Measurements from ENCODE around the gene TMF1. TPM values are rescaled to one million over a fixed set of nuclear protein-coding genes. Genes with fewer than 3 reads are reported as not detected.
A peak's percentile ranks its signal among the peaks of the same experiment; 100 is the strongest.

TMF1 gene
- total and polyA plus RNA-seq, 10 donors = 7.5 to 43.4 (median 36.9) TPM

GRCh38 chr3:69082805-69083204, 30.7 kb upstream of the TMF1 start:
- TF ChIP-seq CTCF (IDR thresholded peaks at IDR 0.05 in 8 of 11, conservative IDR thresholded peaks at IDR 0.05 in 3 of 11) = no peak
- TF ChIP-seq POLR2AphosphoS5 (IDR thresholded peaks at IDR 0.05) = peak in 1 of 3 donors; percentile 71
- no peak for TF ChIP-seq POLR2A (IDR thresholded peaks at IDR 0.05)
- intact Hi-C loops (cut with DNase I; ENCODE audit: low total_unique reads) = no loop called here

GRCh38 chr3:69082361-69082760, 30.2 kb upstream of the TMF1 start:
- Histone ChIP-seq H3K27me3 (replicated peaks in 1 of 7) (no peaks in the 10 kb centered on the region), H3K4me1 (peaks cover 59 to 91% (median 83%) of the 10 kb centered on the region in 6 donors), H3K4me3 (peak overlapping the region in 1 of 8 donors; percentile 23), H3K9me3 (no peaks in the 10 kb centered on the region), H3K36me3 (no peaks in the 10 kb centered on the region), H3K27ac (peak overlapping the region; percentile 69 to 96 (median 92))
- WGBS, 5 donors = 38 to 58% (median 44%) methylated on average over 2 of the region's 2 CpGs
- no peak for TF ChIP-seq POLR2A (IDR thresholded peaks at IDR 0.05)
- intact Hi-C loops (cut with DNase I; ENCODE audit: low total_unique reads) = no loop called here
- DNase-seq = no peak

More at GRCh38 chr3:69082805-69083204, 30.7 kb upstream of the TMF1 start:
- H3K27me3 ChIP-seq (replicated peaks in 1 of 7) = no peaks in the 10 kb centered on the region
- DNase-seq = no peak
- peak overlapping the region; percentile 69 to 96 (median 92) for H3K27ac ChIP-seq
- H3K36me3 ChIP-seq = no peaks in the 10 kb centered on the region
- H3K4me1 ChIP-seq = peaks cover 63 to 91% (median 83%) of the 10 kb centered on the region in 6 donors
- no peaks in the 10 kb centered on the region for H3K9me3 ChIP-seq
- H3K4me3 ChIP-seq = peak overlapping the region in 1 of 8 donors; percentile 23

DNA sequence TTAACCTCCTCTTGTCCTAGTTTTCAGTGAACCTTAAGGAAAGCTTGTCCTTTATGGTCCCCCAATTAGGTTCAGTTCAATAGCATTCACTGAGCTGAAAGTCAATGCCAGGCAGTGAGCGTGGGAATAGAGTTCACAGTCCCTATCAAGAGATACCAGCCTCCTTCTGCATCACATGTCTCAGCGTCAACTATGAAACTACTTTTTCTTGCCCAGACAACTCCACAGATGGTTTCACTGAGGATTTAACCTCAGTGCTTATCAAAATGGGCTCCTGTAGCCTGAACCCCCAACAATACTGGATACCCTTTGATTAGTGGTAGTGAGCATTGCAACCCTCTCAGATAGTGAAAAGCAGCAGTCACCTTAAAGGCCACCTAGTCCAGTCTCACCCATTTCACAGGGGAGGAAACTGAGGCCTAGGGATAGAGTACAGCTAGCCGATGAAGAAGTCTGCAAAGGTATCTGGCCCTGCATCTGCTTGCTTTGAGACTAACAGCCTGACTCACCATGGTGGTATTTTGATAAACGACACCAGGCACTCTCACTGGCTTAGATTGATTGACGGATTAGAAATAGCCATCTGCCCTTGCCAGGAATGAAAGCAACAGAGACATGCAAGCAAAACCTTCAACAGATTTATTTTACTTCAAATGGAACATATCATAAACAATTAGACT, 29.6 kb upstream of the TMF1 start:
- intact Hi-C loops (cut with DNase I; ENCODE audit: low total_unique reads) = no loop called here
- Histone ChIP-seq H3K27ac (peak overlapping the region; percentile 69 to 96 (median 92)), H3K27me3 (replicated peaks in 1 of 7) (no peaks in the 10 kb centered on the region), H3K4me1 (peaks cover 54 to 91% (median 82%) of the 10 kb centered on the region in 6 donors), H3K9me3 (no peaks in the 10 kb centered on the region), H3K36me3 (peaks cover 0 to 4% (median 0%) of the 10 kb centered on the region in 6 donors), H3K4me3 (no peak overlapping the region)
- no peak for DNase-seq
- 58 to 68% (median 65%) methylated on average over 5 of the region's 5 CpGs for WGBS, 5 donors
- TF ChIP-seq POLR2AphosphoS5 (IDR thresholded peaks at IDR 0.05) (no peak), CTCF (IDR thresholded peaks at IDR 0.05 in 8 of 11, conservative IDR thresholded peaks at IDR 0.05 in 3 of 11) (no peak), POLR2A (IDR thresholded peaks at IDR 0.05) (no peak)

GRCh38 chr3:69080233-69080920, 28.2 kb upstream of the TMF1 start, which contains the start of gene UBA3:
Gene UBA3, minus strand, starts transcription at chr3:69080365. Its CDS starts 12 bp downstream, at chr3:69080353.
- TF ChIP-seq POLR2AphosphoS5 (IDR thresholded peaks at IDR 0.05) (peak; percentile 90 to 92 (median 91)), CTCF (IDR thresholded peaks at IDR 0.05 in 8 of 11, conservative IDR thresholded peaks at IDR 0.05 in 3 of 11) (peak in 2 of 11 experiments; percentile 14 to 25), POLR2A (IDR thresholded peaks at IDR 0.05) (no peak)
- H3K9me3 ChIP-seq = no peaks in the 10 kb centered on the region
- WGBS, 5 donors = 4 to 10% (median 6%) methylated on average over 21 to 37 of the region's 37 CpGs
- H3K36me3 ChIP-seq = peaks cover 0 to 17% (median 4%) of the 10 kb centered on the region in 6 donors
- H3K4me1 ChIP-seq = peaks cover 50 to 91% (median 73%) of the 10 kb centered on the region in 6 donors
- H3K27me3 ChIP-seq (replicated peaks in 1 of 7) = no peaks in the 10 kb centered on the region
- peak within 1 kb of the TSS; percentile 78 to 99 (median 86) for H3K4me3 ChIP-seq
- peak within 1 kb of the TSS; percentile 74 to 96 (median 92) for H3K27ac ChIP-seq
- peak; percentile 99 for DNase-seq
- intact Hi-C loops (cut with DNase I; ENCODE audit: low total_unique reads) = no loop called here
